ENCODE measurements around the gene IQGAP3.
"Not testable (repeated sequence)": the region's sequence is repeated elsewhere in the genome, so short reads cannot be mapped to it uniquely, and the experiment has no call there.

IQGAP3 gene

GRCh38 chr1:156571919-156572662, at the start of gene IQGAP3:
Gene IQGAP3, minus strand, starts transcription at chr1:156572565. Its CDS starts 36 bp downstream, at chr1:156572529.
- DNase-seq = peak; percentile 90

- DNase-seq = no peak
Measured at GRCh38 chr1:156619582-156619955, 47.2 kb upstream of the IQGAP3 start.

GRCh38 chr1:156618853-156619581, 46.7 kb upstream of the IQGAP3 start, which contains the start of gene HAPLN2:
Gene HAPLN2, plus strand, starts transcription at chr1:156619415. Its CDS starts 4,076 bp downstream, at chr1:156623491.
- no peak for DNase-seq

GRCh38 chr1:156616463-156616862, 44.1 kb upstream of the IQGAP3 start:
- DNase-seq = no peak

- no peak for DNase-seq
Measured at GRCh38 chr1:156615946-156616345, 43.6 kb upstream of the IQGAP3 start.

- peak; percentile 40 for DNase-seq
Measured at GRCh38 chr1:156612666-156613065, 40.3 kb upstream of the IQGAP3 start.

GRCh38 chr1:156610072-156610471, 37.7 kb upstream of the IQGAP3 start:
- DNase-seq = not testable (repeated sequence)

- peak; percentile 31 for DNase-seq
Measured at GRCh38 chr1:156608981-156609380, 36.6 kb upstream of the IQGAP3 start.

GRCh38 chr1:156608036-156608674, 35.8 kb upstream of the IQGAP3 start:
- DNase-seq = peak; percentile 78

- not testable (repeated sequence) for DNase-seq
Measured at GRCh38 chr1:156607344-156607743, 35.0 kb upstream of the IQGAP3 start.

- peak; percentile 54 for DNase-seq
Measured at GRCh38 chr1:156602557-156602993, 30.2 kb upstream of the IQGAP3 start.

GRCh38 chr1:156601892-156602291, 29.5 kb upstream of the IQGAP3 start:
- no peak for DNase-seq

GRCh38 chr1:156601122-156601830, 28.9 kb upstream of the IQGAP3 start, which contains the start of gene GPATCH4:
Gene GPATCH4, minus strand, starts transcription at chr1:156601479.
- DNase-seq = peak; percentile 83

GRCh38 chr1:156600733-156601121, 28.4 kb upstream of the IQGAP3 start:
- no peak for DNase-seq

- DNase-seq = peak; percentile 63
Measured at GRCh38 chr1:156599811-156600210, 27.4 kb upstream of the IQGAP3 start.

- DNase-seq = no peak
Measured at GRCh38 chr1:156598731-156599432, 26.5 kb upstream of the IQGAP3 start.

GRCh38 chr1:156598125-156598524, 25.8 kb upstream of the IQGAP3 start:
- DNase-seq = no peak

GRCh38 chr1:156596426-156596825, 24.1 kb upstream of the IQGAP3 start:
- DNase-seq = no peak

- DNase-seq = no peak
Measured at GRCh38 chr1:156595016-156595415, 22.7 kb upstream of the IQGAP3 start.

GRCh38 chr1:156594190-156594589, 21.8 kb upstream of the IQGAP3 start:
- no peak for DNase-seq

GRCh38 chr1:156593661-156593989, 21.3 kb upstream of the IQGAP3 start:
- DNase-seq = no peak

- no peak for DNase-seq
Measured at GRCh38 chr1:156592910-156593660, 20.7 kb upstream of the IQGAP3 start.

Measured in inflammatory macrophage treated with lipopolysaccharide for 4 hours (primary cell).